Non-pigmented ciliary epithelial cell (primary cell): Measurements from ENCODE around the gene ATP2C2.

ENCODE experiments used
- DNase-seq: peaks from one replicate; pipeline ENCODE4 v3.0.0-alpha.2; 2010; ENCODE audit warnings: low read depth

Gene ATP2C2

DNA sequence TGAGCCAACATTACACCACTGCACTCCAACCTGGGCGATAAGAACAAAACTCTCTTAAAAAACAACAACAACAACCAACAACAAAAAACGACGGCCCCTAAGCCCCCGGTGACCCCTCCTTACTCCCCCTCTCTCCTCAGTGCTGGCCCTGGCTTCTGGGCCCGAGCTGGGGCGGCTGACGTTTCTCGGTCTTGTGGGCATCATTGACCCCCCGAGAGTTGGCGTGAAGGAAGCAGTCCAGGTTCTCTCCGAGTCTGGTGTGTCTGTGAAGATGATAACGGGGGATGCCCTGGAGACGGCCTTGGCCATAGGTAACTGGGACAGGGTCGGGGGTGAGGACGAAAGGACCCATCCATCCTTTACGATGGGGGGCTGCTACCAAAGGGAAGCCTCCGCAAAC is 83.4 kb downstream of the ATP2C2 start:
- DNase-seq: no peak

- no peak for DNase-seq
Measured at GRCh38 chr16:84453061-84453752, 84.9 kb downstream of the ATP2C2 start.

DNA sequence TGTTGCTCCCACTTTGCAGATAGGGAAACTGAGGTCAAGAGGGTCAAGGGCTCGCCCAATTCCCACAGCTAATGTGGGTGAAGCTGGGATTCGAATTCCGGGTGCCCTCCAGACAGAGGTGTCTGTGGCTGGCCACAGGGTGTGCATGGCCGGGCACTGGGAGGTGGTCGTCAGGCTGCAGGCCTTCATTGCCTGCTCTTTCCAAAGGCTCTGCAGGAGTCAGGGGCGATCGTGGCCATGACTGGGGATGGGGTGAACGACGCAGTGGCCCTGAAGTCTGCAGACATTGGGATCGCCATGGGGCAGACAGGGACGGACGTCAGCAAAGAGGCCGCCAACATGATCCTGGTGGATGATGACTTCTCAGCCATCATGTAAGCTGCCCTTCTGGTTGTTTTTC is 86.3 kb downstream of the ATP2C2 start:
- no peak for DNase-seq

- no peak for DNase-seq
Measured at GRCh38 chr16:84455031-84455430, 86.7 kb downstream of the ATP2C2 start.

DNA sequence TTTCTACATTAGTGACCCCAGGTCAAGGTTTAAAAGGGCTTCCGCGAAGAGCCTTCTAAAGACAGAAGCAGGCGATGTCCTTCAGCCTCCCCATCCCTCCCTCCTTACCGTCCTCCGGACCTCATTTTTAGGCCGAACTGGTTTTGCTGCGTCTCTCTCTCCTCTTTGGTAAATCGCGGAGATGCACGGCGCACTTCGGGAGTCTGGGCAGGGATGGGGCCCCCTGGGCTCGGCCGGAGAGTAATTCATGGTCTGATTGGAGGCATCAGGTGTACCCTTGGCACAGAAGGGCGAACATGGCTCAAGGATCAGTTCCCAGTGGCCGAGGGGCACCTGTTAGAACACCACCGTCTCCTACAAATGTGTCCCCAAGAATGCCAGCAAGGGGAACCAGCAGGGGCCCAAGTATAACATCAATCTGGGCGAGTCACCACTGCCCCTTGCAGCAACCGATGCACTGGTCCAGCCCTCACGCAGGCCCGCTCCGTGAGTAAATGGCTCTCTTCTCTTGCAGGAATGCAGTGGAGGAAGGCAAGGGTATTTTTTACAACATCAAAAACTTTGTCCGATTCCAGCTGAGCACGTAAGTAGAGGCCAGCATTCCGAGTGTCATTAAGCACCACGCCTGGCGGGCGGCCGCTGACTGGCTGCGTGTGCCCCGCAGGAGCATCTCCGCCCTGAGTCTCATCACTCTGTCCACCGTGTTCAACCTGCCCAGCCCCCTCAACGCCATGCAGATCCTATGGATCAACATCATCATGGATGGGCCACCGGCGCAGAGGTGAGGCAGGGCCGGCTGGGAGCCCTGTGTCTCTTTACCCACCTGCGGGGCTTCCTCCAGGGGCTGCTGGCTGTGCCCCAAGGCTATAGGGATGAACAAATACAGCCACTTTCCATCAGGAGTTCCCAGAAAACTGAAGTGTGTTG is 90.5 kb downstream of the ATP2C2 start:
- DNase-seq: no peak

DNA sequence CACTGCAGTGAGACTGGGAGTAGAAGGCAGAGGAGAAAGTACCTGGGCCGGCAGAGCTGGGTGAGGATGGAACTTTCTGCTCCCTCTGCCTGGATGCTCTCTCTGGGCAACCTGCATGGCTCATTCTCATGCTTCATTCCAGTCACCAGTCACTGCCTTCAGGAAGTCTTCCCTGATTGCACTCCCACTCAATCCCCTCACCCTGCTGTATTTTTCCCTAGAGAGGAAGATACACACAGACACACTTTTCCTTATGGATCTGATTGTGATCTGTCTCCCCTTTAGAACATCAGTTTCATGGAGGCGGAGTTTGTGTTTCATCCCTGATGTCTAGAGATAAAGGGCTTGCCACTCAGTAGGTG is 91.2 kb downstream of the ATP2C2 start:
- no peak for DNase-seq

- no peak for DNase-seq
Measured at GRCh38 chr16:84459941-84460405, 91.6 kb downstream of the ATP2C2 start.

DNA sequence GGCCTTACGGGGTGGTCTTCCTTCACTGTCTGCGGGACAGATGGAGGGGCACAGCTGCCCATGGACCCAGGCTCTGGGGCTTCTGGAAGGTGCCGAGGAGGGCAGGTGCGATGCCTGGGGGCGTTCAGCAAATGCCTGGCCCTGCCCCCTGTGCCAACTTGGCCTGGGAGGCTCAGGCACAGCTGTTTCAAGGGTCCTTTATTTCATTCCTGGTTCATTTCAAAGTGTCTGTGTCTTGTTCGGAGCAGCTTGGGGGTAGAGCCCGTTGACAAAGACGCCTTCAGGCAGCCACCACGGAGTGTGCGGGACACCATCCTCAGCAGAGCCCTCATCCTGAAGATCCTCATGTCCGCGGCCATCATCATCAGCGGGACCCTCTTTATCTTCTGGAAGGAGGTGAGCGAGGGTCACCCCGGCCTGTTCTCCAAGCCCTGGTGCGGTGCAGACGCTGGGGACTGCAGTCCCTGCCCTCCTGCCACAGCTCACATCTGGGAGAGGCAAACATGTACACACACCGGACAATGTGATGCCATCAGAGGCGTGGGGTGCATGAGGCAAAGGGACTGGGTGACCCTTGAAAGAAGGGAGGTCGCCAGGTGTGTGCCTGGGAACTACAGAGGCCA is 92.2 kb downstream of the ATP2C2 start:
- no peak for DNase-seq

GRCh38 chr16:84461029-84461412 is 92.7 kb downstream of the ATP2C2 start:
- DNase-seq: no peak

DNA sequence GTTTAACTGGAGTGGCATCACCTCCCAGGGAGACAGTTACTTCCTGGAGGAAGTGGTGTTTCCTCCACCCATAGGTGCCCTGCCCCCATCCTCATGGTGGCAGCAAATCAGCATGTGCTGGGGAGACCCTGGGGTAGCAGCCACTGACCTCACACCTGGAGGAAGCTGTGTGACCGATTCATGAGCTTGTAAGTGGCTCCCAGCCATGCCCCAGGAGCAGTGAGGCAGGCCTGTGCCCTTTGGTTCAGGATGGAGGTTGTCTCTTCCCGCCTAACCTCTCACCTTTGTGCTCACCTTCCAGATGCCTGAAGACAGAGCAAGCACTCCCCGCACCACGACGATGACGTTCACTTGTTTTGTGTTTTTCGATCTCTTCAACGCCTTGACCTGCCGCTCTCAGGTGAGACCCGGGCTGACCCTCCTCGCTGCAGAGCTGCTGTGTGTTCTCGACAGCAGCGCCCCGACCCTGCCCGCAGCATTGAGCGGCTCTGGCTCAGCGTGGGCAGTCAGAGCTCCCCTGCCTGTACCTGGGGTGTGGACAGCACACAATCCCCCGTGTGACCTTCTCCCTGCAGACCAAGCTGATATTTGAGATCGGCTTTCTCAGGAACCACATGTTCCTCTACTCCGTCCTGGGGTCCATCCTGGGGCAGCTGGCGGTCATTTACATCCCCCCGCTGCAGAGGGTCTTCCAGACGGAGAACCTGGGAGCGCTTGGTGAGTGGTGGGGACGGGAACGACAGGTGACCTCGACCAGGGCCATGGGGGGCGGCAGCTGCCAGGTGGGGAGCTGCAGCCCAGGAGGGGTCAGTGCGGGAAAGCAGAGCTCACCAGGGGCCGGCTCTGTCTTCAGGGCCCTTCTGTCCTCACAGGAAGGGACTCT is 93.3 kb downstream of the ATP2C2 start:
- DNase-seq: no peak

DNA sequence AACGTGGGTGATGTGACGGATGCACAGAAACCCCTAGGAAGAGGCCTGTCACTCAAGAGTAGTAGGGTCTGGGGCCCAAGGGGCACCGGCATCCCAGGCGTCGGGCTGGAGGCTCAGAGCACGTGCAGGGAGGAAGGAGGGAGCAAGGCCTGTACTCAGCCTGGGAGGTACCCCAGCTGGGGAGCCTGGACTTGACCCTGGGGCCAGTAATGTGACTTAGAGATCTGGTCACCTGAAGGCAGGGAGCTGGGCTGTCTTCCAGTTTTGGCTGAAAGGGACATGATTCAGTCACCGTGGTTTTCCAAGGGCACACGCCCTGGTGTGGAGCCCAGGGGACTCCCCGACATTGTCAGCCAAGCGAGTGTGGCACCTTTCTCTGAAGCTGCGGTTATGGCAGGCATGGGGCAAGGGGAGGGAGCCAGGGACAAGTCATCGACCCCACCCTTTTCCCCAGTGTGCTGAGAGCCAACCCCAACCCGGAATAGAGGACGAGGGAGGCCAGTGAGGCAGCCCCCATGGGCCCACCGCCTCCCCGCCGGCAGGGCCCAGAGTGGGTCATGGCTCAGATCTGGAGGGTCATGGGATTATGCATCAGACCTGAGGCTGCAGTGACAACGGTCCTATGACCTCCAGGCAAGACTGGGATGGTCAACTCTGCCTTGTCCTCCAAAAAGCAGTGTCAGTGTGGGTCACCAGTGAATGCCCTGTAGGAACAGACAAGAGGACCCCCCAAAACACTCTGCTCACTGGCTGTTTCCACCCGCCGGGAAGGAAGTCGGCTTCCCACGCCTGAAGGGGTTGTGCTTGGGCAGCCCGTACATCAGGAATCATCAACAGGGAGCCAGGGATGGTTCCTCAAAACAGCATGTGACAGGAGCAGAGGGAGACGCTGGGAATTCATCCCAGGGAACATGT is 94.2 kb downstream of the ATP2C2 start:
- no peak for DNase-seq

GRCh38 chr16:84463221-84463620 is 94.9 kb downstream of the ATP2C2 start:
- DNase-seq: no peak

GRCh38 chr16:84464116-84464515 is 95.8 kb downstream of the ATP2C2 start:
- DNase-seq: no peak

DNA sequence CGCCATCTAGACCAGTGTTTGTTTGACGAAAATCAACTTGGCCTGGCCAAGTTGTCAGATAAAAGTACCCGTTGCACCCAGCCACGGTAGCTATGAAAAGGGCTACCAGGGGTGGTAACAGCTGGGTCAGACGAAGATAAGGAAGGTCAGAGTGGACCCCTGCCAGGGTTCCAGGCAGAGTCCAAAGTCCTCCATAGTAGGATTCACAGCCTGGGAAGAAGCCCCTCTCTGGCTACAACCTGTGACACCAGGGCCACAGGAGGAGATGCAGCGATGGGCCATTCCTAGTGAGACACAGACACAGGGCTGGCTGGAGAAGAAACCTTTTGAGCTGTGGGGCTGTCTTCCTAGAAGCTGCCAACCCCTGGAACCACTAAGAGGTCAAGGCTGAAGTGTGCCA is 96.8 kb downstream of the ATP2C2 start:
- no peak for DNase-seq

DNA sequence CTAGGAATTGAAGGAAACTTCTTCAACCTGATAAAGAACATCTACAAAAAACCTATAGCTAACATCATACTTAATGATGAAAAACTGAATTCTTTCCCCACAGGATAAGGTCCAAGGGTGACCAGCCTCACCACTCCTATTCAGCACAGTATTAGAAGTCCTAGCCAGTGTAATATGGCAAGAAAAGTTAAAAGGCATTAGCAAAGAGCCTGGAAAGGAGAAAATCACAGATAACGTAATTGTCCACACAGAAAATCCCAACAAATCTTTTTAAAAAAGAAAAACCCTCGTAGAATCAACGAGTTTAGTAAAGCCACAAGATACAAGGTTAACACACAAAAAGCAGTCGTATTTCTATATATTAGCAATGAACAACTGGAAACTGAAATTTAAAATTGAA is 98.4 kb downstream of the ATP2C2 start:
- no peak for DNase-seq

- no peak for DNase-seq
Measured at GRCh38 chr16:84467256-84467655, 98.9 kb downstream of the ATP2C2 start.

- DNase-seq: no peak
Measured at GRCh38 chr16:84467709-84468108, 99.4 kb downstream of the ATP2C2 start.

DNA sequence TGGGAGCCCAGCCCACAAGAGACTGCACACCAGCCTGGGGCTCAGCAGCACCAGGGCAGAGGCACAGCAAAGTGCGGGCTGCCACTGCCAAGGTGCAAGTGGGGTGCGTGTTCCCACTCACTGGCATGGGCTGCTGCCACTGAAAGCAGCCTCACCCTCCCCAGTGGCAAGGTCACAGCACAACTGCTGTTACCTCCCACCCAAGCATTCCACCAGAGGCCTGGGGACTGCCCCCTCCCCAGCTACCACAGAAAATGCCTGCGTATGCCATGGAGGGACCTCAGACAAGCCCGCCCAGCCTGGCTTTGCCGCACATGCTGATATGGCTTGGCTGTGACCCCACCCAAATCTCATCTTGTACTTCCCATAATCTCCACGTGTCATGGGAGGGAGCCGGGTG is 103.0 kb downstream of the ATP2C2 start:
- no peak for DNase-seq

DNA sequence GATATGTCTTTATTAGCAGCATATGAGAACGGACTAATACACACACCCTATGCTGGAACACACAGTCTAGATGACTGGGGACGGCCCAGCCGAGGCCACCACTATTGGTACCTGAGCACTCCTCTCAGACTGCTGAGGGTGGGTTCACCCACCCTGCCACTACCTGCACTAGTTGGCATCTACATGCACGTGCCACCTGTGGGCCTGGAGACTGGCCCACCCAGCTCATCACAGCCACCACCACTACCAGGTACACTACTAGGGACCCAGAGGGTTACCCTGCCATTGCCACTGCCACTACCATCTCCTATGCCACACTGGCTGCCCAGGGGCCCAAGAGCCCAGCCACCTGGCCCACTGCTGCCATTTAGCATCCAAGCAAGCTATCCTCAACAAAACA is 103.6 kb downstream of the ATP2C2 start:
- DNase-seq: no peak

- DNase-seq: no peak
Measured at GRCh38 chr16:84475643-84476240, 107.4 kb downstream of the ATP2C2 start.
